Lower lobe of right lung (tissue), 2 donors: ENCODE data around the gene DNAH1. TPM values are rescaled to one million over a fixed set of nuclear protein-coding genes. Genes with fewer than 3 reads are reported as not detected.
A peak's percentile ranks its signal among the peaks of the same experiment; 100 is the strongest.

ENCODE experiments used
- ATAC-seq, 2 donors: fragments of 200-7000 bp; cut with Tn5 transposase; one replicate each; pipeline ENCODE4 v1.9.1; 2020 to 2022; ENCODE audit warnings: mild to moderate bottlenecking in 2 of 2, moderate library complexity in 2 of 2
- DNase-seq: peaks from one replicate; pipeline ENCODE4 v3.0.0-alpha.2; 2020
- H3K27ac ChIP-seq: fragments of 200-600 bp; one replicate; pipeline ENCODE4 v1.8.0; 2022
- H3K27me3 ChIP-seq: fragments of 200-600 bp; one replicate; pipeline ENCODE4 v1.8.0; 2022; ENCODE audit warnings: low read depth
- H3K36me3 ChIP-seq: fragments of 200-600 bp; one replicate; pipeline ENCODE4 v1.8.0; 2022; ENCODE audit warnings: mild to moderate bottlenecking
- H3K4me1 ChIP-seq: fragments of 200-600 bp; one replicate; pipeline ENCODE4 v1.8.0; 2022
- H3K4me3 ChIP-seq: fragments of 200-600 bp; one replicate; pipeline ENCODE4 v1.8.0; 2022; ENCODE audit warnings: mild to moderate bottlenecking
- H3K9me3 ChIP-seq: fragments of 200-600 bp; one replicate; pipeline ENCODE4 v1.8.0; 2022
- intact Hi-C: fragments of 100-400 bp; cut with DNase I; formaldehyde crosslinking; loops from one replicate; pipeline ENCODE4 v1.11.0; 2022
- total RNA-seq: library from RNA; stranded (reverse); fragmentation: NEBNext Ultra II Directional; extraction: Animal tissue kit (Norgen Biotek cat#: 25700); gene quantifications from one replicate; pipeline ENCODE4 v1.2.1, GENCODE V29; 2021
- TF ChIP-seq, protein P1 (sequence below): fragments of 200-600 bp; IDR thresholded peaks from one replicate; pipeline ENCODE4 v1.8.0; 2022; ENCODE audit warnings: antibody characterized with exemption, mild to moderate bottlenecking
- donor health status: DM: no; HTN: yes; CAD: no; lungs with severe emphysema.

DNAH1 gene
- total RNA-seq, 1 donor from 2014 or later = 16.4 TPM

DNA sequence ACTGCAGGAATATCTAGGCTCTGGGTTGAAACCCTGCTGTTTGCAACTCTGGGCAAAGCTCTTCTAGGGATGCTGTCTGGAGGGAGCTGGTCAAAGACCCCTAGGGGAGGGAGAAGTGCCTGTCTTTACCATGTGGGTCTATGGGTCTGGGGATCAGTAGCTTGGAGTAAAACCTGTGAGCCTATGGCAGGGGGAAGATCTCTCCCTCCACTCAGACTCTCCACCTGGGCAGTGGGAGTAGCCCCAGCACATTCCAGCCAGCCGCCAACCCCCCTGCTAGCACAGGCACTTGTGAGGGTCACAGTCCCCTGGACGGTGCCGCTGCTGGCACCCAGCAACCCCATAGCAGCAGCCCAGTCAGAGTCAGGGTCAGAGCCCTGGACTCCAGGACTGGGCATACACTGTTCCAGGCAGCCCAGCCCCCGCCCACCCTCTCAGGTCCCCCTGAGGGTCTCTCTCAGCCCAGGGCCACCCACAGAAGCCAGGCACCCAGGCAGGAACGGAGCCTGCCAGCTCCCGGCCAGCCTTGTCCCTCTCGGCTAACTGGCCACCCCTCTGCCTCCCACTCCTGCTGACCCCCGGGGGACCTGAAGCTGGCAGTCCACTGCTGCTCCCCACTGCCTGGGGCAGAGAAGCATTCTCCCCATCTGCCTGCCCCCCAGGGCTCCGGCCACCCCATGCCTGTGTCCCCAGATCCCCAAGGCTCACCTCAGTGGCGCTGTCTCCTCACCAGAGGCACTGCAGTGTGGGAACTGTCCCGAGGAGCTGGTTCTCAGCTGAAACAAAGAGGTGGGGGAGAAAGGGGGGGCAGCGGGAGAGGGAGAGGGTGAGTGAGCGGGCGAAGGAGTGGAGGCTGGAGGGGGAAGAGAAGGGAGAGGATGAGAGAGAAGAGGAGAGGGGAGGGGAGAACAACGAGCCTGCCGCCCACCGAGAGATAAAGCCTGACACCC is 17.7 kb upstream of the DNAH1 start:
- Histone ChIP-seq H3K4me3 (no peak overlapping the region), H3K27ac (no peak overlapping the region), H3K9me3 (no peaks in the 10 kb centered on the region), H3K27me3 (no peaks in the 10 kb centered on the region), H3K36me3 (peaks cover 7% of the 10 kb centered on the region), H3K4me1 (peaks cover 17% of the 10 kb centered on the region)
- intact Hi-C loops = no loop called here
- DNase-seq (no peak), ATAC-seq (no peak)
- TF ChIP-seq, protein P1, sequence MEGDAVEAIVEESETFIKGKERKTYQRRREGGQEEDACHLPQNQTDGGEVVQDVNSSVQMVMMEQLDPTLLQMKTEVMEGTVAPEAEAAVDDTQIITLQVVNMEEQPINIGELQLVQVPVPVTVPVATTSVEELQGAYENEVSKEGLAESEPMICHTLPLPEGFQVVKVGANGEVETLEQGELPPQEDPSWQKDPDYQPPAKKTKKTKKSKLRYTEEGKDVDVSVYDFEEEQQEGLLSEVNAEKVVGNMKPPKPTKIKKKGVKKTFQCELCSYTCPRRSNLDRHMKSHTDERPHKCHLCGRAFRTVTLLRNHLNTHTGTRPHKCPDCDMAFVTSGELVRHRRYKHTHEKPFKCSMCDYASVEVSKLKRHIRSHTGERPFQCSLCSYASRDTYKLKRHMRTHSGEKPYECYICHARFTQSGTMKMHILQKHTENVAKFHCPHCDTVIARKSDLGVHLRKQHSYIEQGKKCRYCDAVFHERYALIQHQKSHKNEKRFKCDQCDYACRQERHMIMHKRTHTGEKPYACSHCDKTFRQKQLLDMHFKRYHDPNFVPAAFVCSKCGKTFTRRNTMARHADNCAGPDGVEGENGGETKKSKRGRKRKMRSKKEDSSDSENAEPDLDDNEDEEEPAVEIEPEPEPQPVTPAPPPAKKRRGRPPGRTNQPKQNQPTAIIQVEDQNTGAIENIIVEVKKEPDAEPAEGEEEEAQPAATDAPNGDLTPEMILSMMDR = no peak

DNA sequence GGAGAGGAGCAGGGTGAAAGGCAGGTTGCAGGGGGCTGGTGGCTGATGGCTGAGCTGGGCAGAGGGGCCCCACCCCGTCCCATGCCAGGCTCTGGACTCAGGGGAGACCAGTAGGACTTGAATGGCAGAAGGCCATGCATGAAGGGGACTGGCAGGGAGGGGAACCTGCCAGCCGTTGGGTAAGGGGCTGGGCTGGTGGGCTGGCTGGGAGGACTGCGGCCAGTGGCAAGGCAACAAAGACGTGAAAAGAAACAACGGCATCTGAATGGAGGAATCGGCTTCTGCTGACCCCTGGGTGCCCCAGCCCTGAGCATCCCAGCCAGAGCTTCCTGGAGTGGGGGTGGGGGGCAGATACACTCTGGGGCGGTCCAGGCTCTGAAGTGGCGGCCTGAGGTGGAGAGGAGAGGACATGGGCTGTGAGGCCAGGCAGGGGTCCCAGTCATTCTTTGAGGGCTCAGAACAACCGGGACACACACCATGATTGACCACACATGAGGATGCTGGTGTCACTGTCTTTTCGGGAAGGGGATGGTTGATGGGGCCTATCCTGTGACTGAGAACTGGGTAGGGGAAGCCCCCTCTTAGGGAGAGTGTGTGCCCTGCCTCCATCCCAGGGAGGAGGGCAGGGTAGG is 16.8 kb upstream of the DNAH1 start:
- peak in 1 of 2 donors; percentile 2 for ATAC-seq
- no peak overlapping the region for H3K4me3 ChIP-seq
- H3K9me3 ChIP-seq = no peaks in the 10 kb centered on the region
- DNase-seq = no peak
- H3K36me3 ChIP-seq = no peaks in the 10 kb centered on the region
- intact Hi-C loops = no loop called here
- TF ChIP-seq, protein P1 = no peak
- peaks cover 17% of the 10 kb centered on the region for H3K4me1 ChIP-seq
- H3K27ac ChIP-seq = no peak overlapping the region
- no peaks in the 10 kb centered on the region for H3K27me3 ChIP-seq

DNA sequence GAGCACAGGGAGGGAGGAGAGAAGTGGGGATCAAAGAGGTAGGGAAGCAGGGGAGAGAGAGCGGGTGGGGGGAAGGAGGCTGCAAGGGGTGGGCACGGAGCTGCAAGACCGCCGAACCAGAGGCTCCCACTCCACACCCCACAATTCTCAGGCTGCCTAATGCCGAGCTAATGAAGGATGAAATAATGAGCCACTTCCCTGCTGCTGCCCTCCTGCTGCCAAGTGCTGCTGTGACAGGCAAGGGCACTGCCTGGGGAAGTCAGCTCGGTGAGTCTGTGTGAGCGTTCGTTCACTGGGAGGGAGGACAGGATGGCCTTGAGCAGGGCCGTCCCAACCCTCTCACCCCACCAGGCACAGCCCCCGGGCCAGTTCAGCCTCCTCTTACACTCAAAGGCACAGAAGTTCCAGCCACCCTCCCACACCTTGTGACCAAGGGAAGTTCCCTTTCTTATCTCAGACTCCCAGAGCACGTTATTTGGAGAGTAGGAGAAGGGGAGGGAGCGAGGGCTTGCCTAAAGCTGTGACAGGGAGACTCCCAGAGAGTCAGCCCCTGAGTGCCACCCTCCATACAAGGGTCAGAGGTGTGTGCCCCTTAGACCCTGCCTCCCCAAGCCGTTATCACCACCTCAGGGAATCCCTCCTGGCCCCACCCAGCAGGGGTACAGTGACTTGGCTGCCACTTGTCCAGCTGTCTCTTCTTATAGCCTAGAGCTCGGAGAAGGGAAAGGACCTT is 16.1 kb upstream of the DNAH1 start:
- peak; percentile 76 to 88 for ATAC-seq
- no peak overlapping the region for H3K27ac ChIP-seq

DNA sequence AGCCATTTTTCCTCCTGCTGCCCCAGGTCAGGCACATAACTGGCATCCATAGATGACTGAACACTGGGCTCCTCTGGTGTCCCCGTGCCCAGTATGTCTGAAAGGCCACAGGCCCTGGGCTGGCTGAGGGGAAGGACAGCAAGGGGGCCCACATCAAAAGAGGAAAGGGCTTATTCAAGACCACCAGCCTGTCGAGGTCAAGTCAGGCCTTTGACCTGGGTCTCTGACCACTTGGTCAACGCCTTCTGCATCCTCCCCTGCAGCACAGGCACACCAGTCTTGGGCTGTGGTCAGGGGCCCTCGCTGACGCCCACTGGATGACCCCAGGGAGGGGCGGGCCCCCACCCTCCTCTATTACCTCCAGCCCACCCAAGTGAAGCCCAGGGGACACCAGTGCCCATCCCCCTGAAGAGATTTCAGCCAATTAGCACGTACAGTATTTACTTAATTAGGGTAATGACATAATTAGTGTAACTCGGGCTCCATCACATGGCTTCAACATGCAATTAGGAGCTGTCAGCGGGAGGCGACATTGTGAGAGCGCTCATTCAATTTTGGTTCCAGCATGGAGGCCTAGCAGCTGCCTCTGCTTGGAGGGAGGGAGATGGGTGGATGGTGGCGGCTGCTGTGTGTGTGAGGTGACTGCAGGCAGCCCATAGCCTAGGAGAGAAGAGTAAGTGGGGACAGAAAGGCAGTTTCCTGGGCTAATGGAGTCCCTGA is 13.5 kb upstream of the DNAH1 start:
- no peak overlapping the region for H3K4me3 ChIP-seq
- intact Hi-C loops = no loop called here
- no peaks in the 10 kb centered on the region for H3K9me3 ChIP-seq
- no peak for DNase-seq
- no peak for ATAC-seq
- H3K36me3 ChIP-seq = no peaks in the 10 kb centered on the region
- peaks cover 17% of the 10 kb centered on the region for H3K4me1 ChIP-seq
- TF ChIP-seq, protein P1 = no peak
- no peaks in the 10 kb centered on the region for H3K27me3 ChIP-seq
- no peak overlapping the region for H3K27ac ChIP-seq

More for the DNA sequence above, 16.1 kb upstream of the DNAH1 start:
- TF ChIP-seq, protein P1 = peak; percentile 28
- Histone ChIP-seq H3K4me3 (no peak overlapping the region), H3K27me3 (no peaks in the 10 kb centered on the region), H3K9me3 (no peaks in the 10 kb centered on the region), H3K36me3 (no peaks in the 10 kb centered on the region), H3K4me1 (peaks cover 17% of the 10 kb centered on the region)
- intact Hi-C loops = no loop called here
- DNase-seq = peak; percentile 64

DNA sequence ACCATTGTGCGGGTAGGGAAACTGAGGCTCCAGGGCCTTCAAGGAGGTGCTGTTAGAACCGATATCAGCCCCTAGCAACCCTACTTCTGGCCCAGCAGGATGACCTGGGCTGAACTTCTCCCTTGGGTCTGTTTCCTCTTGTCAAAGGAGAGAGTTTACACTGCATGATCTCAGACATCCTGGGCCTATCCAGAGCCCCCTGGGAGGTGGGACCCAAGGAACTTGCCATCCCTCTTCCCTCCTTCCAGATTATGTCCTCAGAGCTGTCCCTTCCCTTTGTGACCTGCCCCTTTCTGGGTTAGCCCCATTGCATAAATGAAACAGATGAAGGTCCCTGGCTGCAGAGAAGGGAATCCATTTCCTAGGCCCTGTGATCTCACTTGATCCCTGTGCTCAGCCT is 12.3 kb upstream of the DNAH1 start:
- TF ChIP-seq, protein P1 = no peak
- Histone ChIP-seq H3K4me3 (no peak overlapping the region), H3K27me3 (no peaks in the 10 kb centered on the region), H3K27ac (no peak overlapping the region), H3K9me3 (no peaks in the 10 kb centered on the region), H3K36me3 (no peaks in the 10 kb centered on the region), H3K4me1 (peaks cover 12% of the 10 kb centered on the region)
- ATAC-seq (no peak), DNase-seq (no peak)
- intact Hi-C loops = no loop called here
